Subcutaneous abdominal adipose tissue (tissue), 5 donors: Measurements from ENCODE around the gene TMEM204.

Experiments used
- H3K27ac ChIP-seq: one replicate; pipeline ENCODE4 v1.7.0; 2013; ENCODE audit warnings: low read depth, mild to moderate bottlenecking, inconsistent platforms, low read length, moderate library complexity
- H3K27me3 ChIP-seq, 5 donors: one replicate each; pipeline ENCODE4 v1.7.0; 2013; ENCODE audit warnings: low read length in 5 of 5, inconsistent platforms in 1 of 5; ENCODE audit not compliant: control insufficient read depth in 5 of 5, insufficient read depth in 4 of 5
- H3K36me3 ChIP-seq, 5 donors: one replicate each; pipeline ENCODE4 v1.7.0; 2013; ENCODE audit warnings: low read length in 5 of 5; ENCODE audit not compliant: control insufficient read depth in 5 of 5, insufficient read depth in 5 of 5
- H3K4me1 ChIP-seq, 5 donors: one replicate each; pipeline ENCODE4 v1.7.0; 2013; ENCODE audit warnings: low read length in 5 of 5, mild to moderate bottlenecking in 3 of 5, moderate library complexity in 1 of 5; ENCODE audit not compliant: control insufficient read depth in 5 of 5, insufficient read depth in 5 of 5
- H3K4me3 ChIP-seq, 5 donors: one replicate each; pipeline ENCODE4 v1.7.0; 2013; ENCODE audit warnings: low read length in 5 of 5, low read depth in 1 of 5
- H3K9ac ChIP-seq, 5 donors: one replicate each; pipeline ENCODE4 v1.7.0; 2013; ENCODE audit warnings: low read length in 5 of 5, mild to moderate bottlenecking in 4 of 5, moderate library complexity in 3 of 5
- H3K9me3 ChIP-seq, 5 donors: one replicate each; pipeline ENCODE4 v1.7.0; 2013; ENCODE audit warnings: low read length in 5 of 5; ENCODE audit not compliant: control insufficient read depth in 5 of 5
- donor health status: healthy.
- donor health status: healthy.
- donor health status: healthy.
- donor health status: healthy.
- donor health status: healthy.

Gene TMEM204

DNA sequence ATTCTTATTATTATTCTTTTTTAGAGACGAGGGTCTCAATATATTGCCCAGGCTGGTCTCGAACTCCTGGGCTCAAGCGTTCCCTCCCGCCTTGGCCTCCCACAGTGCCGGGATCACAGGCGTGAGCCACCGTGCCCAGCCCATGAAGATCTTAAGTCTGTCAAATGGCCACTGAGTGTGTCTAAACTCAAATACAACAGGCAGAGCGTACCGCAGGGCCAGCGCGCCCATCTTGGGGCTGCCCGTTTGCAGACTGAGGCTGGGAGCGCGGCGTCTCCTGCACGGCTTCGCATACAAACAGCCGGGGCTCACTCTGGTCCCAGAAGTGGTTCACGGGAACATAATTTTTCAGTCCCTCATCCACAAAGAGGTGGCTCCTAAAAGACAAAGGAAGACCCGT, 30.3 kb downstream of the TMEM204 start:
- peaks cover 0 to 39% (median 30%) of the 10 kb centered on the region in 5 donors for H3K36me3 ChIP-seq
- H3K9ac ChIP-seq = no peak overlapping the region
- no peak overlapping the region for H3K27ac ChIP-seq
- H3K27me3 ChIP-seq = no peaks in the 10 kb centered on the region
- H3K4me3 ChIP-seq = no peak overlapping the region
- no peaks in the 10 kb centered on the region for H3K9me3 ChIP-seq
- H3K4me1 ChIP-seq = peaks cover 0 to 35% (median 8%) of the 10 kb centered on the region in 5 donors

DNA sequence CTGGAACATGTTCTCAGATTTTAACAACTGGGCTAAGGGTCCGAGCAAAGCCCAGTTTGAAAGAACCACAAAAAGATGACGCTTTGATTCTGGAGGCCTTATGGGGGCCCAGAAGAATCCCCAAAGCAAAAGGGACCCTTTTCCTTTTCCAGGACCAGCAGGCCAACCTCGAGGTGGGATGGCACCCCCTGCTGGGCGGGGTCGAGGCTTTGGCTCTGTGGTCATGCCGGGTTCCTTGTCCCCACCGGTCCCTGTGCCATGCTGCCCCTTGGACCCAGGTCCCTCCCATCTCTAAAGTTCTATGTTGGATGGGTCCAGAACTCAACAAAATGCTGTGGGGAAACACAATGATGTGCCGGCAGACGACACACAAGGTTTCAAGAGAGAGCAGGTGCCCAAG, 30.9 kb downstream of the TMEM204 start:
- Histone ChIP-seq H3K9me3 (no peaks in the 10 kb centered on the region), H3K27me3 (no peaks in the 10 kb centered on the region), H3K27ac (no peak overlapping the region), H3K4me1 (peaks cover 0 to 30% (median 8%) of the 10 kb centered on the region in 5 donors), H3K36me3 (peaks cover 0 to 34% (median 26%) of the 10 kb centered on the region in 5 donors), H3K4me3 (no peak overlapping the region), H3K9ac (no peak overlapping the region)

DNA sequence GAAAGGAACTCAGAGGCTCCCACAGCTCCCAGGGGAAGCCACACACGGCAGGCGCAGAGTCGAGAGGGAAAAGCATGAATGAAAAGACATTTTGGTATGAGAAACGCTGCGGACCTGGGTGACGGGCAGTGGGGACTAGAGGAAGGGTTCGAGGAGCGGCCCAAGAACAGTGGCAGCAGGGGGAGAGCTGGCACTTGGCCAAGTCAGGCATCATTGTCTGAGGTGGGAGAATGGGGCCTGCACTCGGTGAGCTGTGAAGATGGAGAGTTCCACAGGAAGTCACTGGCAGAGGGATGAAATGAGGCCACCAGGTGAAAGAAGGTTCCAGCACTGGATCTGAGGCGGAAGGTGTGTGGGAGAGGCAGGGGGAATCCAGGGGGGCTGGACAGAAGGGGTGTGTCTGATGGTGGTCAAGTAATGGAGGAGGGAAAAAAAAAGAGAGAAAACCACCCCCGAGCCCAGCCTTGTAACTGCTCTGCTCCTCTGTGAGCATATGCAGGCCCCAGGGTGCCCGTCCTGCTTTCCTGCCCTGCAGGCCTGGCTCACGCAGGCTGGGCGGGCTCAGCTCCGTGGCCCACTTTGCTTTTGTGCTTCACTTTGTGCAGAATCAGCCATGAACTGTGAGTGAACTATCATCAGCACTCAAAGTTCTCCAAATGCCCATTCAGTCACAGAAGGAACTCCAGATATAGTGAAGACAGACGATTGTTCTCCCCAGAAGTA, 31.8 kb downstream of the TMEM204 start:
- peaks cover 0 to 28% (median 22%) of the 10 kb centered on the region in 5 donors for H3K36me3 ChIP-seq
- H3K27ac ChIP-seq = no peak overlapping the region
- H3K4me1 ChIP-seq = peaks cover 0 to 20% (median 5%) of the 10 kb centered on the region in 5 donors
- no peak overlapping the region for H3K4me3 ChIP-seq
- H3K9me3 ChIP-seq = no peaks in the 10 kb centered on the region
- peak overlapping the region in 1 of 5 donors; percentile 56 for H3K9ac ChIP-seq
- no peaks in the 10 kb centered on the region for H3K27me3 ChIP-seq

DNA sequence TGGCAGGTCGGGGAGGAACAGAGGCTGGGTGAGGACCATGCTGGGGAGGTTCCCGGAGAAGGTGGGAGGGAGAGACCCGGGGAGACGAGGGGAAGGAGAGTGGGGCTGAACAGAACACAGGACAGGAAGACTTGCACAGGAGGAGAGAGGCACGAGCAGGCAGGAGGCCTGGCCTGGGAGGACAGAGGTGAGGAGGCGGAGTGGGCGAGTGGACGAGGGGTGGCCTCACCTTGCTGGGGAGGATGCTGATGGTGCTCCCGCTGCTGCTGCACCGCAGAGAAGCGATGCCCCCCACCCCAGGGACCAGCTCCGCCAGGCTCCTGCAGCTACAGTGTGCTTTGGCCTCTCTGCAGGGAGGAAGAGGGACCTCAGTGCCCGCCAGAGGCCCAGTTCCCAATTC, 34.5 kb downstream of the TMEM204 start:
- H3K36me3 ChIP-seq = peaks cover 0 to 9% (median 6%) of the 10 kb centered on the region in 5 donors
- H3K9ac ChIP-seq = no peak overlapping the region
- peaks cover 0 to 3% (median 0%) of the 10 kb centered on the region in 5 donors for H3K4me1 ChIP-seq
- no peak overlapping the region for H3K4me3 ChIP-seq
- H3K27ac ChIP-seq = no peak overlapping the region
- H3K27me3 ChIP-seq = no peaks in the 10 kb centered on the region
- H3K9me3 ChIP-seq = no peaks in the 10 kb centered on the region

DNA sequence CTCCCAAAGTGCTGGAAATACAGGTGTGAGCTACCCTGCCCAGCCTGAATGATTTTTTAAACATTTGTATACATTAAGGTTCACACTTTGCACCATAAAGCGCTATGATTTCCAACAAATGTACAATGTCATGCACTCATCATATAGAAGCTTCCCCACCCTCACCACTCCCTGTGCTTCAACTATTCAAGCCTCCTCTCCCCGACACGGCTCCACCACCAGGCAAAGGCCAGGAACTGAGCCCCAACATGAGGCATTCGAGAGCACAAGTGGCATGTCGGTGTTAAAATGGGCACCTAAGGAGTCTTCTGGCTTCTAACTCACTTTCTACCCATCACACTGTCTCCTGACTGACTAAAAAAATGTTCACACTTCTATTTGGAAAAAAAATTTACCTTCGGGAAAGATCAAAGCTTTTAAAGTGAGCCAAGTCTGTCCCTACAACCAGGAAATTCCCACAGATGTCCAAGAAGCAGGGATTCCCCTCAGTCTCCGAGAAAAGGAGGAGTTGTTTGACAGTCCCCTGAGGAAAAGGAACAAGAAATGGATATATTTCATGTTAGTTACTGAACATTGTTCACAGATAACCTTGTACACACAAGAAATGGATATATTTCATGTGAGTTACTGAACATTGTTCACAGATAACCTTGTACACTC, 37.7 kb downstream of the TMEM204 start:
- H3K27me3 ChIP-seq = no peaks in the 10 kb centered on the region
- peaks cover 0 to 7% (median under 1%) of the 10 kb centered on the region in 5 donors for H3K36me3 ChIP-seq
- no peak overlapping the region for H3K27ac ChIP-seq

DNA sequence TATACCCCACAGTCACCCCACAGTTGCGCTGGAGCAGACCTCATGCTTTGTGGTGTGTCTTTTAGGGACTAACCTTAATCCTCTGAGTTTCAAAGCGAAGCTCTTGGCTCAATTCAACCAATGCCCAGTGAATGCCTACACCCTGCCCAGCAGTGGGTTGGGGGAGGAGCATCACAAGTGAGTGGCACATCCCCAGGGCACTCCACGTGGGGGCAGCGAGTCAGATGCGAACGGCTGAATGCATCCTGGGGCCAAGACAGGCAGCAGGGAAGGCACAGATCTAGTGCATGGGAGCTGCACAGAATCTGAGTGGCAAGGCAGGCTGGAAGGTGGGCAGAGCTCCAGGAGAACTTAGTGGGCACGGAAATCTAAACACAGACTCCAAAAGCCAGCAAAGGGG, 39.2 kb downstream of the TMEM204 start:
- no peak overlapping the region for H3K27ac ChIP-seq
- no peaks in the 10 kb centered on the region for H3K27me3 ChIP-seq
- no peaks in the 10 kb centered on the region for H3K9me3 ChIP-seq
- H3K9ac ChIP-seq = no peak overlapping the region
- H3K4me1 ChIP-seq = no peaks in the 10 kb centered on the region
- H3K4me3 ChIP-seq = no peak overlapping the region
- H3K36me3 ChIP-seq = peaks cover 0 to 13% (median 2%) of the 10 kb centered on the region in 5 donors

More for the DNA sequence above, 37.7 kb downstream of the TMEM204 start:
- no peak overlapping the region for H3K9ac ChIP-seq
- no peaks in the 10 kb centered on the region for H3K9me3 ChIP-seq
- no peaks in the 10 kb centered on the region for H3K4me1 ChIP-seq
- H3K4me3 ChIP-seq = no peak overlapping the region

DNA sequence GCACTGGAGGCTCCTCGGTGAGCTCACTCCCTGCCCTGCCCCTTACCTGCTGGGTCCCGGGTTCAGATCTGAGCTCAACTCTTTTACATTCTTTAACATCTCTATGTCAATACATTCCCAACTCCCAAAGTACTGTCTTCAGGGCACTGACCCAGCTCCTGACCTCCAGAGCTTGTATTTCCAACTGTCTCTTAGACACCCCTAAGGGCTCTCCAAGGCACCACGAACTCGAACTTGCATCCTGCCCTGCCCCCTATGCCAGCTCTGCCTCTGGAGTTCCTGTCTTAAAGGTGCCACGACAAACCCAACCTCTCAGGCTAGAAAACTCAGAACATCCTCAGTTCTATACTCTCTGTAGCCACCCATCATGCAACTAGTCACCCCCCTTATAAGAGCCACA, 39.8 kb downstream of the TMEM204 start:
- no peaks in the 10 kb centered on the region for H3K4me1 ChIP-seq
- H3K27ac ChIP-seq = no peak overlapping the region
- H3K36me3 ChIP-seq = peaks cover 0 to 12% (median 6%) of the 10 kb centered on the region in 5 donors
- no peak overlapping the region for H3K4me3 ChIP-seq
- no peak overlapping the region for H3K9ac ChIP-seq
- no peaks in the 10 kb centered on the region for H3K27me3 ChIP-seq
- no peaks in the 10 kb centered on the region for H3K9me3 ChIP-seq

DNA sequence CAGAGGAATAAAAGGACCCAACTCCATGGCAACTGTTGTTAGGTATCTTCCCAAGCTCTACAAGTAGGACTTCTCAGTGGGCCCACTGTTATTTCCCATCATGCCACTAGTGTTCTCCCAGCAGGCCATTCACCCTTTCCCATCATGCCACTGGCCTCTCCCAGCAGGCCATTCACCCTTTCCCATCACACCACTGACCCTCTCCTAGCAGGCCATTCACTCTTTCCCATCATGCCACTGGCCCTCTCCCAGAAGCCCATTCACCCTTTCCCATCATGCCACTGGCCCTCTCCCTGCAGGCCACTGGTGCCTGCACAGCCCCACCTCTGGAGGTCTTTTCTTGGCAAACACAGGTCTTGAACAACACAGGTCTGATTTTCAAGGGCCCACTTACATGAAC, 42.1 kb downstream of the TMEM204 start:
- Histone ChIP-seq H3K27ac (no peak overlapping the region), H3K27me3 (no peaks in the 10 kb centered on the region), H3K9ac (no peak overlapping the region), H3K36me3 (peaks cover 0 to 22% (median 20%) of the 10 kb centered on the region in 5 donors), H3K4me1 (no peaks in the 10 kb centered on the region), H3K9me3 (no peaks in the 10 kb centered on the region), H3K4me3 (no peak overlapping the region)

DNA sequence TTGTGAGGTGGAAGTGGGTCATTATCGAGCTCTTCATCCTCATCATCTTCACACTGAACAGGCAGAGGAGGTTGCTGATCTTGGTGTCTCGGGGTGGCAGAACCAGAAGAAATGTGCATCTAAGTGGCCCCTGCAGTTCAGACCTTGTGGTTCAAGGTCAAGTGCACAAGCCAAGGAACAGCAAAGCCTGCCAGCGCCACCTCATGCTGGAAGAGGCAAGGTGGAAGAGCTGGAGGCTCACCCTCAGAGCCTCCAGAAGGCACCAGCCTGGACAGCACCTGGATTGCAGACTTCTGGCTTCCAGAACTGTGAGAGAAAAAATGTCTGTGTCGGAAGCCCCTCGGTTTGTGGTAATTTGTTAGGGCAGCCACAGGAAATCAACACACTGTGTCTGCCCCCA, 45.7 kb downstream of the TMEM204 start:
- H3K36me3 ChIP-seq = peaks cover 0 to 45% (median 35%) of the 10 kb centered on the region in 5 donors
- no peak overlapping the region for H3K27ac ChIP-seq
- no peak overlapping the region for H3K4me3 ChIP-seq
- H3K9ac ChIP-seq = no peak overlapping the region
- peaks cover 0 to 4% (median 0%) of the 10 kb centered on the region in 5 donors for H3K9me3 ChIP-seq
- no peaks in the 10 kb centered on the region for H3K27me3 ChIP-seq
- no peaks in the 10 kb centered on the region for H3K4me1 ChIP-seq

DNA sequence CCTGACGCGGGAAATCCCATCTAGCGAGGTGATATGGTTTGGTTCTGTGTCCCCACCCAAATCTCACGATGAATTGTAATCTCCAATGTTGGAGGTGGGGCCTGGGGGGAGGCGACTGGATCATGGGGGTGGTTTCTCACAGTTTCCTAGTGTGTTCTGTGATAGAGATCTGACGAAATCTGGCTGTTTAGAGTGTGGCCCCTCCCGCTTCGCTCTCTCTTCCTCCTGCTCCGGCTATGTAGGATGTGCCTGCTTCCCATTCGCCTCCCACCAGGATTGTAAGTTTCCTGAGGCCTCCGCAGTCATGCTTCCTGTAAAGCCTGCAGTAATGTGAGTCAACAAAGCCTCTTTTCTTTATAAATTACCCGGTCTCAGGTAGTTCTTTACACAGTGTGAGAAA, 46.8 kb downstream of the TMEM204 start:
- Histone ChIP-seq H3K4me1 (no peaks in the 10 kb centered on the region), H3K9ac (no peak overlapping the region), H3K4me3 (no peak overlapping the region), H3K27ac (no peak overlapping the region), H3K36me3 (peaks cover 6 to 52% (median 44%) of the 10 kb centered on the region in 5 donors), H3K27me3 (no peaks in the 10 kb centered on the region), H3K9me3 (peaks cover 0 to 4% (median 0%) of the 10 kb centered on the region in 5 donors)
